Islet precursor cell (in vitro differentiated cells): Measurements from ENCODE around the gene AFG1L.
"Not testable (repeated sequence)": the region's sequence is repeated elsewhere in the genome, so short reads cannot be mapped to it uniquely, and the experiment has no call there.

ENCODE experiments used
- DNase-seq: peaks from one replicate; pipeline ENCODE4 v3.0.0-alpha.2; 2018

AFG1L gene

GRCh38 chr6:108419474-108419873 lies 124.6 kb downstream of the AFG1L start:
- DNase-seq, result no peak

DNA sequence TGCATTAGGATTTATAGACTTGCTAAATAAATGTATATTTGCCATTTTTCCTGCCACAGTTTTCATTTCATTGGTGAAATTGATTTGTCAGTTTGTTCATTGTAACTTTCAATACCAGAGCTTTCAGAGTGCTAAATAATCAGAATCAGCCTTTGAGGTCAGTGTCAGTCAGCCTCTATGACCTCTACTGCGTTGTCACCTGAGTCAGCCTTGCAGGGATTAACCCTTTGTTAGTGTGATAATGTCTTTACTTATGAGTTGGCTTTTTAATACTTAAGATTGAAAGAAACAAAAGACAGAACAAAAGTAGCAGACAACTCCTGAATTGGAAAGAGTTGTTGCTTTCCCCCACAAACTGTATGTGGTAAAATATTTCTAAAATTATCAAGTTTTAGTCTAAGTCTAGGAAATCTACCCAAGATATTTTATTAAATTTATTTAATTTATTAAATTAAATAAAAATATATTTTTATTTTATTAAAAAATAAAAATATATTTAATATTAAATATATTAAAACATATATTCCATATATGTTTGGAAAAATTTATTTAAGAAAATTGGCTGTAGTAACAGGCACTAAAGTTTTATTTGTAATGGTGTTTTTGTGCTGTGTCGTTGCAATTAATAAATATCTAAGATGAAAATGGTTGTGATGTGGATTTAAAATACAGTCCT lies 125.2 kb downstream of the AFG1L start:
- DNase-seq, result no peak

DNA sequence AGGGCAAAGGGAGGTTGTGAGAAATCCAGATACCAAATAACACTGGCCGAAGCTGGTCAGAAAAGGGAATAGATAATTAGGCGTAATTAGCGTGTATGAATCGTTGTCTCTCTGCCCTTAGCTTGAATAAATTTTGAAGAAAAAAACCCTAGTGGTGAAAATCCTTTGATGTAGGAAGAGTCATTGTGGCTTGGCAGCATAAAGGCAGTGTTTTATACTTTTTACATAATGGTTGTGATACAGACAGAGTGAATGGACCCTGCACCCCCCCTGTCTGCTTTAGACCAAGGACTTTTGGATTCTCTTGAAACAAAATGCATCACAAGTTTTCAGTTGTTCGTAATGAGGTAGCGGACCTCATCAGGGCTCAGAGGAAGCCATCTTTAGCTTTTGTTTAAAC lies 126.5 kb downstream of the AFG1L start:
- DNase-seq, result no peak

DNA sequence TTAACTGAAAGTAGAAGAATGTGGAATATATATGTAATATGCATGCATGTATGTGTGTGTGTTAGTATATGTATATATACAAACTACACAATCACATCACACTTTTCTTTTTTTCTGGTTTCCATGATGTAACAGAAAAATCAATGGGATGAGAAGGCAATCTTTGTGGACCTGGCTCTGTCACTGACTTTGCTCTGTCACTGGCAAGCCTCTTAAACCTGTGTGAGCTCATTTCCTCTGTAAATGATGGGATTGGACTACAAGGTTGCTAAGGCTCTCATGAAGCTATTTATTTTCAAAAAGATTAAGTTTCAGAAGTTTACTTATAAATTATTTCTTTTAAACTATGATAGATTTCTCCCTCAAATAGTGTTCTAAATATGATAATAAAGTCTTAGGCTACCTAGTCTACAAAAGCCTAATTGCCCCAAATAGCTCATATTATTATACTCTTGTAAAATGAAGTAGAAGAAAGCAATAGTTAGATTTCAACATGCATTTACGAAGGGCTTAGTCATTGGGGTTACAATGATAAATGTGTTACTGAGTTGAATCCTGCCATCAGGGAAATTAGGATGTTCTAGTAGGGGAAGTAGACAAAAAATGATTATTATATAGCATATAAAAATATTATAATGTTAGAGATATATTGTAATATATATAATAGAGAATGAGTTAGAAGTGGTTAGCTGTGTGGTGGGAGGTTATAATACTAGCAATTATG lies 129.3 kb downstream of the AFG1L start:
- DNase-seq, result no peak

- no peak for DNase-seq
Observed at GRCh38 chr6:108425428-108425827, 130.6 kb downstream of the AFG1L start.

DNA sequence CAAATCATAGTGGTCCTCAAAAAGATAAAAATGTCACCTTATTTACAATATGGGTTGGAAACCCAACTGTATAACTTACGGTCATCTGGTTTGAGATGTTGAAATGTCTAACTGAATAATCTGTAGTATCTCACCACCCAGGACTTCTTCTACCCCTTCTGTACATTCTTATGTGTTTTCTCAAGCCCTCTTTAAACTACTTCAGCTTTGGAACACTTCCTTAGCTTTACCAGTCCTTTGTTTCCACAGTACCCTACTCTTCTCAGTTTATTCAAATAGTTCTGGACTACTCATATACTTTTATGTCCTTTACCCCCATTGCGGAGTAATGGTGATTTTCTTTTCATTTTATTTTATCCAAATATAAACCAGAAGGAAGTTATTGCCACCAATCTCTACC lies 137.3 kb downstream of the AFG1L start:
- DNase-seq, result no peak

DNA sequence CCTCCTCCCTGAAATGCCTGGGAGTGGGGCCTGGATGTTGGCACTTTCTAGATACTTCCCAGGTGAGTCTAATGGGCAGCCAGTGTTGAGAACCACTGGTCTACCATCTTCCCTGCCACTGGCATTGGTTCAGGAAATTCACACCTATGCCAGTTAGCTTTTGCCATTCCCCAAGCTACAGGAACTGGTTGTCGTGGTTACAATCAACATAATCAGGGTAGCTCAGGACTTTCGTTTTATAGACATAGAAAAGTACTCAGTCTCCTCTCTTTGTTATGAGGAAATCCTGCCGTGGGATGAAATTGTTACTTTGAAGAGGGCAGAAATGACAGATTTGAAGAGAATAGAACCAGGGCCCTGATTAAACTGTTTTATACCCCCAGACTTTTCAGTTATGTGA lies 137.9 kb downstream of the AFG1L start:
- DNase-seq, result no peak

DNA sequence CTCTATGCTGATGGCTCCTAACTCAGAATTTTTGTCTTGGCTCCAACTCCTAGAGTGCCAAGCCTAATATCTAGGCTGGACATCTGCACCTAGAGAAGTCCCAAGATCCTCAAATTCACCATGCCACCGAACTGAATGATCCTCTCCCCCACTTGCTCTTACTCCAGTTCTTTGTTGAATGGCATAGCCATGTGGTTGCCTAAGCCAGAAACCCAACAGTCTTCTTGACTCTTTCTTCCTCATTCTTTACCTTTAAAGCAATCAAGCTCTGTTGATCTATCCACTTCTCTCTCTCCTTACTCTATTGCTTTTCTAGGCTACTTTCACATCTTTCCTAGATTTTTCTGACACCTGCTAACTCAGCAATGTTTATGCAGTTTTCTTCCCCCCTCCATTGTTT lies 139.4 kb downstream of the AFG1L start:
- DNase-seq, result no peak

DNA sequence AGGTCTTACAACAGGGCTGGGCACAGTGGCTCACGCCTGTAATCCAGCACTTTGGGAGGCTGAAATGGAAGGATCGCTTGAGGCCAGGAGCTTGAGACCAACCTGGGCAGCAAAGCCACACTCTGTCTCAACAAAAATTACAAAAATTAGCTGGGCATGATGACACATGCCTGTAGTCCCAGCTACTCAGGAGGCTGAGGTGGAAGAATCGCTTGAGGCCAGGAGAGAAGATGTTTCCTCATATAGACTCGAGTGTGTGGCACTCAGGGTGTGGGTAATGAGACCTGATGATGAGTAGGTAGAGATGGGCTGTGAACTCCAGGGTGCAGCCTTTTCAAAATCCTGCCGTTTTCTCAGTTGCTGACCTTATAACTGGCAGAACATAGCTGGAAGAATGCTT lies 140.5 kb downstream of the AFG1L start:
- no peak for DNase-seq

GRCh38 chr6:108436771-108437170 lies 141.9 kb downstream of the AFG1L start:
- no peak for DNase-seq

GRCh38 chr6:108437821-108438220 lies 143.0 kb downstream of the AFG1L start:
- DNase-seq, result no peak

- DNase-seq, result no peak
Observed at GRCh38 chr6:108438918-108439317, 144.1 kb downstream of the AFG1L start.

DNA sequence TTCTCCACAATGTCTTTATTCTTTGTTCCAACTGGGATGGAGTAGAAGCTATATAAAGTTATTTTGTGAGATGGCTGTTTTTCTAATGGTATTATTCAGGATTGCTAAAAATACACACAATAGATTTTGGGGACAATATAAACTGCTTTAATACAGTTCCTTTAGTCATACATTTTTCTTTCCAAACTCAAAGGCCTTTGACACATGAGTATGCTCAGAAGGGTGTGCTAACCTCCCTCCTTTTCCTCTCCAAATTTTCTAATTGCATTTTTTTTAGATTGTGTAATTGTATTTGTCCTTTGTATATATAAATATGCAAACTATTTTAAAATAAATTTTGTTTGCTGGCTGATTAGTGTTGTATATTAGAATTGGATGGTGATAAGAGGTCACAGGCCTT lies 146.3 kb downstream of the AFG1L start:
- DNase-seq, result no peak

DNA sequence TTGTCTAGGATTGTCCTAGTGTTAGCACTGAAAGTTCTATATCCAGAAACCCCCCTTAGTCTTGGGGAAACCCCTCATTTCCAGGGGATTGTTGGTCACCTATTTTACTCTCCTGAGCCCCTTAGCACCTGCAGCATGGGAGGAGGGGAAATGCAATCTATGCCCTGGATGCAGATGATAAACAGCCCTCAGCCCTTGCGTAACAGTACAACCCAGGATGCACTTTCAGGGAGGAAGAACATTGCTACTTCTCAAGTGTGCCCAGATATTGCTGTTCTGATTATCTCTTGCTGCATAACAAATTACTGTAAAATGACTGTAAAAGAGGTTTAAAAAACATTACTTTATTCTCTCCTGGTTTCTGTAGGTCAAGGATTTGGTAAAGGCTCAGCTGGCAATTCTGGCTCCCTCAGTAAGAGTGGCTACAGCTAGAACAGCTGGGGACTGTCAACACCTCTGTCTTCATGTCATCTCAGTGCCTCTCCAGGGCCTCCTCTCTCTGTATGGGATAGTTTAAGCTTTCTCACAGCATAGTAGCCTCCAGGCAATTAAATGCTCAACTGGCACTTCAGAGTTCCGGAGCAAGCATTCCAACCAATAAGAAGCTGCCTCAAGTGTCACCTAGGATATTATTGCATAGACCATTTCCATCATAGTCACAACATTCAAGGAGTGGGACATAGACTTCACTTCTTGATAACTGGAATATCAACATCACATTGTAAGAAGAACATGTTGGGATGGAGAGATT lies 148.1 kb downstream of the AFG1L start:
- DNase-seq, result no peak

GRCh38 chr6:108446629-108447150 lies 151.8 kb downstream of the AFG1L start:
- no peak for DNase-seq

DNA sequence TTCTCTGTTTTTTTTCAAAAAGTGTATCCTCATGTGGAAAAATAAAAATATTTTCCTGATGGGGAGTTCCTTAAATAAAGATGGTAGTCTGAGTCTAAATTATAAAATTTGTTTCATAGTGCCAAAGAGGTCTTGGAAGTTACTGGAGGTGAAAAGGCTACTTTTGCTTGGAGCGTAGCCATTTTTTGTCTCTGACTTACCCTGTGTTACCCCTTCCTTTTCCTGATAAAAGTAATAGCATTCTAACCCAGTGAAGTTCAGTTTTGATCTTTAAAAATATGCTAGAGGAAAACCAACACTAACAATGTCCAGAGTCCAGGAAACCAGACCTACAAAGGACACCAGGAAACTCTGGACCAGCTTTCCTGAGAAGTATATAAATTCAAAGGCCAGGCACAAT lies 153.6 kb downstream of the AFG1L start:
- no peak for DNase-seq

DNA sequence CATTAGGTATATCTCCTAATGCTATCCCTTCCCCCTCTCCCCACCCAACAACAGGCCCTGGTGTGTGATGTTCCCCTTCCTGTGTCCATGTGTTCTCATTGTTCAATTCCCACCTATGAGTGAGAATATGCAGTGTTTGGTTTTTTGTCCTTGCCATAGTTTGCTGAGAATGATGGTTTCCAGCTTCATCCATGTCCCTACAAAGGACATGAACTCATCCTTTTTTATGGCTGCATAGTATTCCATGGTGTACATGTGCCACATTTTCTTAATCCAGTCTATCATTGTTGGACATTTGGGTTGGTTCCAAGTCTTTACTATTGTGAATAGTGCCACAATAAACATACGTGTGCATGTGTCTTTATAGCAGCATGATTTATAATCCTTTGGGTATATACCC lies 154.9 kb downstream of the AFG1L start:
- not testable (repeated sequence) for DNase-seq

DNA sequence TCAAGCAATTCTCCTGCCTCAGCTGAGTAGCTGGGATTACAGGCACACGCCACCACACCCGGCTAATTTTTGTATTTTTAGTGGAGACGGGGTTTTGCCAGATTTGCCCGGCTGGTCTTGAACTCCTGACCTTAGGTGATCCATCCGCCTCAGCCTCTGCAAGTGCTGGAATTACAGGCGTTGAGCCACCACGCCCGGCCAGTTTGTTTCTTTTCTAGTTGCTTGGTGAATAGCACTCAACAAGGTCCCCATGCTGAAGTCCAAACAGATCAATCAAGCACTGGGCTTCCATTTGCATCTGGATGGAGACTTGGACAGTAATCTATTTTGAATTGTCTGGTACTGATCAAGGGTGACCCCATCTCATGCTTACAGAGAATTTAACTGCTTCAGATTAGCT lies 157.0 kb downstream of the AFG1L start:
- DNase-seq, result no peak

GRCh38 chr6:108452711-108453195 lies 157.9 kb downstream of the AFG1L start:
- DNase-seq, result peak; percentile 86

DNA sequence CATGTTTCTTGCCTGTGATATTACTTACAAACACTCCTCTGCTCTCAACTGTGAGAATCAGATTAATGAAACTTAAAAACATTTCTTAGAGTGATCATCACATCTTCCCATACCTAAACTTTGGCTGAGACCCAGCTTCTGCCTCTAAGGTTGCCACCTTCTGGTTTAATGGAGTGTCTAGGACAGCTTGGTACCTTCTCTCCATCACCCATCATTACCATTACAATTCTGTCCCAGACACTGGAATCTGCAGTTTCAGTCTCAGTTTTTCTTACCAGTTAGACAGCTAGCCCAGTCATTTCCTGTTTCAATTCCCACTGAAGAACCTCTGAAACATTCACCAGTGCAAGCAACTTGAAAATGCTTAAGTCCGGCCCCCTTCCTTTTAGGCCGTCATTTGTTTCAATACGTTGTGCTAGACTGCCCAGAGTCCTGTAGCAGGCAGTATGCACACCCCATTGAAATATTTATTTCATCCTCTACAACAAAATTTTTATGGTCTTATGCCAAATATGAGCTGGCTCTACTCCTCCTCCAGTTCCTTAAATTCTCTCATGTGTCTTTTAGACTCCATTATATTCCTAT lies 158.8 kb downstream of the AFG1L start:
- peak; percentile 58 for DNase-seq

- DNase-seq, result no peak
Observed at GRCh38 chr6:108454356-108454755, 159.5 kb downstream of the AFG1L start.

DNA sequence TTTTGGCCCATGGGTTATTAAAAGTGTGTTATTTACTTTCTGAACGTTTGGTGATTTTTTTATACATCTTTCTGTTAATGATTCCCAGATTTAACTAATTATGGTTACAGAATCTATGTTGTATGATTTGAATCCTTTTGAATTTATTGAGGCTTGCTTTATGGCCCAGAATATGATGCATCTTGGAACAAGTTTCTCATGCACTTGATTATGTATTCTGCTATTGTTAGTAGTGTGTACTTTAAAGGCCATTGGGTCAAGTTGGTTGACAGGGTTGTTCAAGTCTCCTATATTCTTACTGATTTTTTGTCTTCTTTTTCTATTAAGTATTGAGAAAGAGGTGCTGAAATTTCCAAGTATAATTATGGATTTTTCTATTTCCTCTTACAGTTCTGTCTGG lies 160.8 kb downstream of the AFG1L start:
- DNase-seq, result no peak

GRCh38 chr6:108463784-108464183 lies 168.9 kb downstream of the AFG1L start:
- DNase-seq, result no peak
